Measurements from ENCODE around the gene CDC16.
"Not testable (repeated sequence)": the region's sequence is repeated elsewhere in the genome, so short reads cannot be mapped to it uniquely, and the experiment has no call there.

The CDC16 gene, protein sequence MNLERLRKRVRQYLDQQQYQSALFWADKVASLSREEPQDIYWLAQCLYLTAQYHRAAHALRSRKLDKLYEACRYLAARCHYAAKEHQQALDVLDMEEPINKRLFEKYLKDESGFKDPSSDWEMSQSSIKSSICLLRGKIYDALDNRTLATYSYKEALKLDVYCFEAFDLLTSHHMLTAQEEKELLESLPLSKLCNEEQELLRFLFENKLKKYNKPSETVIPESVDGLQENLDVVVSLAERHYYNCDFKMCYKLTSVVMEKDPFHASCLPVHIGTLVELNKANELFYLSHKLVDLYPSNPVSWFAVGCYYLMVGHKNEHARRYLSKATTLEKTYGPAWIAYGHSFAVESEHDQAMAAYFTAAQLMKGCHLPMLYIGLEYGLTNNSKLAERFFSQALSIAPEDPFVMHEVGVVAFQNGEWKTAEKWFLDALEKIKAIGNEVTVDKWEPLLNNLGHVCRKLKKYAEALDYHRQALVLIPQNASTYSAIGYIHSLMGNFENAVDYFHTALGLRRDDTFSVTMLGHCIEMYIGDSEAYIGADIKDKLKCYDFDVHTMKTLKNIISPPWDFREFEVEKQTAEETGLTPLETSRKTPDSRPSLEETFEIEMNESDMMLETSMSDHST

DNA sequence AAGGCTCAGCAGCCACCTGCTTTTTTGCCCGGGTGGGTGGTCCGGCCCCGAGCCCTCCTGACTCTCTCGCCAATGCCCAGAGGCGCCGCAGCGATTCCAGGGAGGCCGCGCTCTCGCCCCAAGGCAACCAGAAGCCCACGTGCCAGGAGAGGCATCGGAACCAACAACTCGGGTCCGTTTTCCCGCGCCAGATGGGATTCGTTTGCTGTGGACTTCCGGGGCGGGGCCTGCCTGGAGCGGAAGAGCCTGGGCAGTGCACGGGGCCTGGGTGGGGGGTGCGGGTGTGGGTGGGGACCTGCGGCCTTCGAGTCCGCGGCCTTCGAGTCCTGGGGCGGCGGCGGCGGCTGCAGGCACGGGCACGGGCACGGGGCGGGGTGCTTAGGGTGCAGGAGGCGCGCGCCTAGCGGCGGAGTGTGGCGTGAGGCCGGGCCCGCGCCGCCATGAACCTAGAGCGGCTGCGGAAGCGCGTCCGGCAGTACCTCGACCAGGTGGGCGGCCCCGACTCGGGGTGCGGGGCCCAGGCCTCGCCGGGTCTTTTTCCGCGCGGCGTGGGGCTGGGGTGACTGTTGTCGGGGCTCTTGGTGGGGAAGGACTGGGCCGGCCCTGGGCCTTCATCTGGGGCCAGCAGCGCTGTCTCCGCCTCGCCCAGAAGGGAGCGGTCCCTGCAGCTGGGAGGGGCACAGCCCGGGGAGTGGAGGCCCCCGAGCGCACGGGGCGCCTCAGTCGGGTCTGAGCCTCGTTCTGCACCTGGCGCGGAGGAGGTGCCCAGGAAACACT is at the start of gene CDC16:
TSS of gene CDC16 (plus strand) at position 253 of the 777 bp plus-strand sequence. CDS start at position 441, 188 bp downstream.
- DNase-seq: peak; percentile 81 to 82

DNA sequence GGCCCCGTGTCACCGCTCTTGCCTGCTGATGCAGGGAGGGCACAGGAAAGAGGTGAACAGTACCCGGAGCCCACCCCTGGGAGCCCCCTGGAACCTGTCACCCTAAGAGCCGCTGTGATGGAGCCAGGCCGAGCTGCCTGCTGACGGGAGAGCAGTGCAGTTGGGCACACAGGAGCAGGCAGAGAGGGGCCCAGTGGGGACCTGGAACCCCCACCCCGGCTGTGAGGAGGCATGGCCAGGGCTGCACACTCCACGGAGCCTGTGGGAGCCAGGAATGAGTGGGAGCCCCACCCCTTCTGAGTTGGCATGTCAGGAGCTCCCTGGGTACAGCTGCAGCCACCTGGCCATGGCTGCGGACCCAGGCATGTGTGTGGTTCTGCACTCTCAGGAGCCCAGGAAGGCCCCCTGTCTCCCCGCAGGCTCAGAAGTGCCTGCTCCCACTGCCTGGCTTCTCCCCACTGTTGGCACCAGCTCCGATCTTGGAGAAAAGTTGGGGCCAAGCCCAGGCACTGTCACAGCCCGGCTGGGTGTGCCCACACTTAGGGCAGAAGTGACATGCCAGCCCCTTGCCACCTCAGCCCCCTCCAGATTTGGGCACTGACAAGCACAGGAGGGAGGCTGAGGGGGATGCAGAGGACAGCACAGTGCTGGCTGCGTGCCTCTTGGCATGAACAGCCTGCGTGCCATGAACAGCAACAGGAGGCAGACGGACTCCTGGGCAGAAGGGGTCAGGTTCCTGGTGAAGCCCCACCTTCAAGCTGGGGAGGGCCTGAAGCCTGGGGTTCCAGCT is 49.3 kb upstream of the CDC16 start:
- no peak for DNase-seq

DNA sequence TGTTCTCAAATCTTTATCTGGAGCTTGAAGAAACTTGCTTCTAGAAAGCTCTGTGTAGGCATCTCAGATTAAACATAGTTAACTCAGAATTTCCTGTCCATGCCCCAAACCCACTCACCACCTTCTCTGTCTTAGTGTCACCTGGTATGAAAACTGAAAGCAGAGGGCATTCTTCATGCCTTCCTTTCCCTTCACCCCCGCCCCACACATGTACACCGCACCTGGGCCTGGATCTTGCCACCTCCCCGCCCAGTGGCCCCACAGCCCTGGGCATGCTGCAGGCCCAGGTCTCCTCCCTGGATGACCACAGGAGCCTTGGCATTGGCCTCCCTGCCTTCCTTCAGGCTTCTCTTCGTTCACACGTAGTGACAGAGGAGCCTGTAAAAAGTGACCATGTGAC is 39.8 kb upstream of the CDC16 start:
- DNase-seq: peak in 1 of 2 donors; percentile 21

DNA sequence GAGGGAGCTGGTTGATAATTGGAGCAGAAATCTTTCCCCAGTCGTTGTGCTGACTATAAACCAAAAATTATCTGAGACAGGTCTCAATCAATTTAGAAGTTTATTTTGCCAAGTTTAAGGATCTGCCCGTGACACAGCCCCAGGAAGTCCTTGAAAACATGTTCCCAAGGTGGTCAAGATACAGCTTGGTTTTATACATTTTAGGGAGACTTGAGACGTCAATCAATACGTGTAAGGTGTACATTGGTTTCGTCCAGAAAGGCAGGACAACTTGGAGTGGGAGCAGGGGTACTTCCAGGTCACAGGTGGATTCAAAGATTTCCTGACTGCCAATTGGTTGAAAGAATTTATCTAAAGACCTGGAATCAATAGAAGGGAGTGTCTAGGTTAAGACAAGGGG is 38.1 kb upstream of the CDC16 start:
- no peak for DNase-seq

DNA sequence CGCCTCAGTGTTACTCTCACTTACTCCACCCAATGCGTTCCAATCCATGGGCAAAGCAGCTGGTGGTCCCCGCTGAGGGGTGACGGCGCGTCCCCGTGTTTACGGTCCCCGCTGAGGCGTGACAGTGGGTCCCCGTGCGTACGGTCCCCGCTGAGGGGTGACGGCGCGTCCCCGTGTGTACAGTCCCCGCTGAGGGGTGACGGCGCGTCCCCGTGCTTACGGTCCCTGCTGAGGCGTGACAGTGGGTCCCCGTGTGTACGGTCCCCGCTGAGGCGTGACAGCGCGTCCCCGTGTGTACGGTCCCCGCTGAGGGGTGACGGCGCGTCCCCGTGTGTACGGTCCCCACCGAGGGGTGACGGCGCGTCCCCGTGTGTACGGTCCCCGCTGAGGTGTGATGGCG is 36.1 kb upstream of the CDC16 start:
- DNase-seq: no peak

DNA sequence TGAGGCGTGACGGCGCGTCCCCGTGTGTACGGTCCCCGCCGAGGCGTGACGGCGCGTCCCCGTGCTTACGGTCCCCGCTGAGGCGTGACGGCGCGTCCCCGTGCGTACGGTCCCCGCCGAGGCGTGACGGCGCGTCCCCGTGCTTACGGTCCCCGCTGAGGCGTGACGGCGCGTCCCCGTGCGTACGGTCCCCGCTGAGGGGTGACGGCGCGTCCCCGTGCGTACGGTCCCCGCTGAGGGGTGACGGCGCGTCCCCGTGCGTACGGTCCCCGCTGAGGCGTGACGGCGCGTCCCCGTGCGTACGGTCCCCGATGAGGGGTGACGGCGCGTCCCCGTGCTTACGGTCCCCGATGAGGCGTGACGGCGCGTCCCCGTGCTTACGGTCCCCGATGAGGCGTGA is 35.2 kb upstream of the CDC16 start:
- not testable (repeated sequence) for DNase-seq

DNA sequence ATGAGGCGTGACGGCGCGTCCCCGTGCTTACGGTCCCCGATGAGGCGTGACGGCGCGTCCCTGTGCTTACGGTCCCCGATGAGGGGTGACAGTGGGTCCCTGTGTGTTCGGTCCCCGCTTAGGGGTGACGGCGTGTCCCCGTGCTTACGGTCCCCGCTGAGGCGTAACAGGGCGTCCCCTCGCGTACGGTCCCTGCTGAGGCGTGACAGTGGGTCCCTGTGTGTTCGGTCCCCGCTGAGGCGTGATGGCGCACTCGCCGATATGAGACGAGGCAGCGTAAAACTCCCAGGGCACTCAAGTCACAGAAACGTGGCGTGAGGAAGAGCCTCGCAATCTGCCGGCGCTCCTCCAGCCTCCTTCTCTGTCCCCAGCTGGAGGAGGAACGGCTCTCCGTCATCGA is 34.7 kb upstream of the CDC16 start:
- no peak for DNase-seq

DNA sequence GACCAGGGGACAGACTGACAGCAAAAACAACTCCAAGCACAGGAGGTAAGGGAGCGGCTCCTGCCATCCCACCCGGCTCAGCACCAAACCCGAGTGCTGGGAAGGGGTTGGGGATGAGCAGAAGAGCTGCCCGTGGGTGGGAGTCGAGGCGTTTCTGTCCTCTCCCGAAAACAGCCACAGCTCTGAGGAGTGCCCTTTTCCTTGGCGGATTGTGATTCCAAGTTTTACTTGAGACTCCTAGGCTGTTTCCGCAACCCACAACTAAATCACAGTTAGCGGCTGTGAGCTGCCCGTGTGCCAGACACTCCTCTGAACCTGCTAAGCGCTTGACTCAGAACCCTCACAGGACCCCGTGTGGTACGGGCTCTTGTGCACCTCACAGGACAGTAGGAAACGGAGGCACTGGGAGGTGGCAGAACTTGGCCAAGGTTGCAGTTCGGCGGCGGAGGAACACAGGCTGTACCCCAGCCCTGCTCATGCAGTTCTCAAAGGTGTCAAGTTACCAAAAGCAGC is 34.2 kb upstream of the CDC16 start:
- DNase-seq: no peak

DNA sequence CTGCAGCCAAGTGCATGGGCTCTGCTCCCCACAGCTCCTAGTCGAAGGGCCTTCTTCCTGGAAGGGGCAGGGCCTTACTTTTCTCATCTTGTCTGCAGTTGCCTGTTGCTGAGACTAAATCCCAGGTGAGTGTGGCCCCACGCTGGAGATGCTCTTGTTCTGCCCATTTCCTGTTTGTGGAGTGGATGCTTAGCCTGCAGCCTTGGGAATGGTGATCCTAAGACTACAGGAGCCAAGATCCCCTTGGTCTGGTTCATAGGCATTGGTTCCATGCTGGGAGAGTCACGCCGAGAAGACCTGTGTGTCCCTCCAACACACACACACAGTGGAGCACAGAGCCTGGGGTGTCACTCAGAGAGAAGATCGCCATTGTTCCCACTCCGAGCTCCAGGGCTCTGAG is 32.1 kb upstream of the CDC16 start:
- no peak for DNase-seq

DNA sequence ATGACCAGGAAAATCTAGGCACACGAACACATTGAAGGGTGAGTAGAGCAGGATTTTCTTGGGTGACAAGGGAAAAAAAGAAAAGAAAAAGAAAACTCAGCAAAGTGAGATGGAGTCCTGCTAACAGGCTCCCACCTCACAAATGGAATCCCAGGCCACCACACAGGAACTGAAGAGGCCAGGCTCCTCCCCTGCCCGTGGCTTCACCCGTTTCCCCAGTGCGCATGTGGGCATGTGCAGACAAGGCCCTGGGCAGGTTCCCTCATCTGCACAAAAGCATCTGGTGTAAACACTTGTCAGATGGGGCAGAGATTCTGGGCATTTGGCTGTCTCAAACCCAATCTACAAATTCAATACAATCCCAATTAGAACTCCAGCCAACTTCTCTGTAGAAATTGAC is 31.2 kb upstream of the CDC16 start:
- peak in 1 of 2 donors; percentile 45 for DNase-seq

DNA sequence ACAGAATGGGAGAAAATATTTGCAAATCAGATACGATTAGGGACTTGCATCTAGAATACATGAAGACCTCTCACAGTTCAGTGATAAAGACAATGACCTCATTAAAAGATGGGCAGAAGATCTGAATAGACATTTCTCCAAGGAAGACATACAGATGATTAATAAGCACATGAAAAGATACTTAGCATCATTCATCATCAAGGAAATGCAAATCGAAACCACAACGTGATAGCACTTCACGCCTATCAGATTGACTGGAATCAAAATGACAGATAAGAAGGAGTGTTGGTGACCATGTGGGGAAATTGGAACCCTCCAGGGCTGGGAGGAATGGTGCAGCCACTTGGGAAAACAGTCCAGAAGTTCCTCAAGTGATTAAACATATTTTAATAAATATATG is 29.8 kb upstream of the CDC16 start:
- peak in 1 of 2 donors; percentile 43 for DNase-seq

DNA sequence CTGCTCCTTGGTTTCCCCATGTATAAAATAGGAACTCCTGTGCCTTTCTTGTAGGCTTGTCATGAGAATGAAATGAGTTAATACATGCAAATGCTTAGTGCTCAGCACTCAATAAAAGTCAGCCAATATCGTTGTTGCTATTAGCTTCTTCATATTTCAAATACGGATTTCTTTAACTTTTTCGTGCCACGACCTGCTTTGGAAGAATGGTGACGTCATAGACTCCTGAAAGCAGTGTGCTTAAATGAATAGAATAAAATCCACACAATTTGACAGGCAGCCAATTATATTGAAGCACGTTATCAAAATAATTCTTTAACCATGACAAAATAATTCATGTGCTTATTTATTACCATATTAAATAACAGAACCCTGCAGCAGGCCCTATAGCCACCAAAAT is 26.6 kb upstream of the CDC16 start:
- no peak for DNase-seq

DNA sequence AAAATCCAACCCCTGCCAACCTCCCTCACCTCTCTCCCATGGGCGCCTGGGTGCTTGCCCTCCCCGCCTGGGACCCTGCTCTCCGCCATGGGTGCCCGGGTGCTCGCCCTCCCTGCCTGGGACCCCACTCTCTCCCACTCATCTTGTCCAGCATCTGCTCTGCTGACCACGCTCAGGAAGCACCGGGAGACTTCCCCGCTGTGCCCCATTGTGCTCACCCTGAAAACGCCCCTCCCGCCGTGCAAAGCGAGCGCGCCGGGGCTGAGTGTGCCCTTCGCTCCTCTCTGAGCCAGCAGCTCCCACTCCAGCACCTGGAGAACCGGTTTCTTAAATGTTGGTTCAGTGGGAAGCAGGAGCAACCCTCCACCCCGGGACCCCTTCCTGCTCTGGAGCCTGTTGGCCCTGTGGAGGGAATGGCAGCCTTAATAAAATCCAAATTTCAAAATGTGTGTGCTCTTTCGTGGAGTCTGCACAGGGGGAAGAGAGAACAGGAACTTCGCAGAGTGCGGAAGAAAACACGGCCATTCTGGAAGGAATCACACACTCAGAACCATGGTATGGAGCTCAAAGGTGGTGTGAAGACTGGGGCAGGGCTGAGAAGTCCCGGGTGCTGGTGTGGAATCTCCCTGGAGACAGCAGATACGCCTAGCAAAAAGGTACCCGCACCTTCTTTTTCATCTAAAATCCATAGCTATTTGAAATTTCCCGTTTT is 23.1 kb upstream of the CDC16 start:
- DNase-seq: no peak

DNA sequence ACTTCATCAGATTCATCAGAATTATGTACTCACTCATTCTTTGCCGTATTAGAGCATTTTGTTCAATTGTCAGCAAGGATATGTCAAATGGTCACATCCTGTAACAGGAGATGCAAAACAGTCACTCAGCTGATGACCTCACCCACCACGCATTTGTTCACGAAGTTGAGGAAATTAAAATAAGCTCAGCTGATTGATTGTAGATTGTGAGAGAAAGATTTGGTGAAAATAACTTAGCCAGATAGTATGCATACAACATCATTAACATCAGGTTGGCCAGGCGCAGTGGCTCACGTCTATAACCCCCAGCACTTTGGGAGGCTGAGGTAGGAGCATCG is 22.6 kb upstream of the CDC16 start:
- DNase-seq: no peak

DNA sequence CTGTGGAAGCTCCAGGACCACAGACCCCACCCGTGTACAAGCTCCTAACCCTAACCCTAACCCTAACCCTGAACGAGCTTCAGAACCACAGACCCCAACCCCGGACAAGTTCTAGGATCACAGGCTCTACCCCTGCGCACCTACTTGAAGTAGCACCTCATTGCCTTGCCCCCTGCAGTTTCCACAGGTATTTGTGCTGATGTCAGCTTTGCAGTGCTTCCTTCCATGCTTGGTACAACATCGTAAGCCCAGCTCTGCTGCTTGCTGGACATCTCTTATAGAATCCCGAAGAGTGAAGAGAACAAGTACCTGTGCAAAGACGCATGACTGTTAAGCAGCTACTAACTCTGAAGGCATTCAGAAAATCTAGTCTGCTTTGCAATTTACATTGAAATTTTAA is 20.7 kb upstream of the CDC16 start:
- DNase-seq: no peak

DNA sequence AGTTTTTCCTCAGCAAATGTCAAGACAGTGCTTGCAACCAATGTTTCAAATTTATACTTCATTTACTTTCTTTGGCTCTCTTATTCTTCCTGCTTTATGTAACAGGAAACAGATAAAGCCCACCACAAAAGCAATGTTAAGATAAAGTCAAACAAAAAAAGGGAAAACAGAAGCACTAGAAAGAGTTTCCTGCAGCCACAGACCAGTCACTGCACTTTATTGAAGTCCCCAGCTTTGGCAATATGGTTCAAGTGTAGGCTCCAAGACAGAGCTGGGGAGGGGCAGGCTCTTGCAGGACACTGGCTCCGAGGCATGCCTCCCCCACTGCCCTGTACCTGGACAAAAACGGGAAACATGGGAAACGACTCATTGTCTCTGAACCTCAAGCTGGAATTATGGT is 15.3 kb upstream of the CDC16 start:
- no peak for DNase-seq

DNA sequence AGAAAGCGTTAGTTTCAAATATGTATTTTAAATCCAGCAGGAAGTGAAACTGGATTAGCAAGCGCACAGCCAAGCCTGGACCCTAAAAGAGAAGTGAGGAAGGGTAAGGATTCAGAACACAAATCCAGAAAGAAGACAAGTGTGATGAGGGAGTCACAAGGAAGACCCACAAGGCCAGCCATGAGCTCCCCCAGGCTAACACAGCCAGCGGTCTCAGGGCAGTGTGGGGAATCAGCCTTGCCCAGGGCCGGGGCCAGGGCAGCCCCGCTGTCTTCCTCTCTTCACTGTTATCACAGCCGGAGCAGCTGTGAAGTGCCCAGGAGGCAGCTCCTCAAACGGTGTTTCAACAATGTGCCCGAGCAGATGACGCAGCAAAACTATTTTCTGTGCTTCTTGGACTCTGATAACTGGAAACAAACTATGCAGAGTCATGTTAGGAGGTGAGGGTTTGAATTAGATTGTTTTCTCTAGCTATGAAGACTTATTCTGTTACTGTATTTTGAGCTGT is 12.2 kb upstream of the CDC16 start:
- no peak for DNase-seq

DNA sequence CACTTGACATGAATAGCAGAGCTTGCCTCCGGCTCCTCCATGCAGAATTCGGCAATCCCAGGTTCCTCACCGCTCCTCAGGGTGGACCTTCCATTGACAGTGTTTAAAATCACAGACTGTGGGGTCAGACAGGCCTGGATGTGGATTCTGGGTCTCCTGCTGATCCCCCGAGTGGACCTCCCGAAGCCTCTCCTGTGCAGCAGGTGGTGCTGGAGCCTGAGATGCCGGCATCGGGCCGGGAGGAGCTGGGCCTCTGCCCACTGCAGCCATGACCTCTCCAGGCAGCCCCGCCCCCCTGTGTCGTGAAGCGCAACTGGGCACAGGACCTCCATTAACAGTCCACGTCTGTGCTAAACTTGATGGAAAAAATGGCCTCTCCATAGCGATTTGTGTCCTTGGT is 10.5 kb upstream of the CDC16 start:
- no peak for DNase-seq

DNA sequence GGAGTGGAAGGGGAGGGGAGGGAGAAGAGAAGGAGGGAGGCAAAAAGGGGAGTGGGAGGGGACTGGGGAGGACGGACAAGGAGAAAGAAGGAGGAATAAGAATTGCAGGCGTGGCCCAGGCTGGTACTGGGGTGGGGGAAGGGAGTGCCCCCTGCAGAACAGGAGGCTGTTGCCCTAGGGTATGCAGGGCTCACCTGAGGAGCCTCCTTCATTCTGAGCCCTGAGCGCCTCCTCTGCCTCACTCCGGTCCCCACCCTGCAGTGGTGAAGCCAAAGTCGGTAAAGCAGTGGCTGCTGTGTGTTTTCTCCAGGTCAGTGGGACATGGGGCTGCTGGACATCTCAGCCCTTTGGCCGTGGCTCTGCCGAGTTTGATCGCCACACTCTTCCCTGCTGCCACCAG is 9.1 kb upstream of the CDC16 start:
- no peak for DNase-seq

DNA sequence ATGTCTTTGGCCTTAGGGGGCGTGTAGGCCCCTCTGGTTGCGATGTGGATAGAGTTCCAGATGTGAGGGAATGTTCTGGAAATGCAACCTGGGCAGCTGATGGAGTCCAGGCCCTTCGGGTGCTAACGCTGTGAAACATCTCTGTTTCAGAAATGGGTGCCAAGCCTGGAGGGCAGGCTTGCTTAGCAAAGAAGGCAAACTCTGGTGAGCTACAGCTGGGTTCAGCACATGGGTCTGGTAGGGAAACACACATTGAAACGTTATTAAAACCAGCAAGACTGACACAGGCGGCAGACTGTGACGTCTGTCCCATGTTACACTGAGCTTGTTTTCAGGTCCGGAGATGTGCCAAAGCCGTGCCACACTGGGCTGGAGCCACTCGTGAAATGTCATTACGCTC is 8.6 kb upstream of the CDC16 start:
- DNase-seq: peak in 1 of 2 donors; percentile 17

DNA sequence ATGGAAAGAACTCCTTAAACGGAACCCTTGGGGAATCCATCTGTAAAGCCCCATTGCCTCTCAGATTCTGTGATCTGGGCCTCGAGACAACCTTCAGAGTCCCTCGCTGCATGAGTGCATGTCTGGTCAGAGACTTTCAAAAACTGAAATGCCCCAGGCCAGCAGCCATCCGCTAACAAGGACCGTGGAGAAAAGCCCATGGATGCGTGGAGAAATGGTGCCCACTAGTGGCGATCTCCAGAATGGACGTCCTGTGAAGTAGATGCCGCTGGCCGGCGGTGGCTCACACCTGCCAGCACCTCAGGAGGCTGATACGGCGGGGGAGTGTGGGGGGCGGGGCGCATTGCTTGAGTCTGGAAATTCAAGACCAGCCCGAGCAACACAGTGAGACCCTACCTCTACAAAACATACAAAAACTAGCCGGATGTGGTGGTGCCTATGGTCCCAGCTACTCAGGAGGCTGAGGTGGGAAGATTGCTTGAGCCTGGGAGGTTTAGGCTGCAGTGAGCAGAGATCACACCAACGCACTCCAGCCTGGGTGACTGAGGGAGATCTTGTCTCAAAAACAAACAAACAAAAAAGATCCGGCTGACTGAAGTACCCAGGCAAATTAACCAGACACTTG is 7.9 kb upstream of the CDC16 start:
- DNase-seq: peak; percentile 83 to 88

DNA sequence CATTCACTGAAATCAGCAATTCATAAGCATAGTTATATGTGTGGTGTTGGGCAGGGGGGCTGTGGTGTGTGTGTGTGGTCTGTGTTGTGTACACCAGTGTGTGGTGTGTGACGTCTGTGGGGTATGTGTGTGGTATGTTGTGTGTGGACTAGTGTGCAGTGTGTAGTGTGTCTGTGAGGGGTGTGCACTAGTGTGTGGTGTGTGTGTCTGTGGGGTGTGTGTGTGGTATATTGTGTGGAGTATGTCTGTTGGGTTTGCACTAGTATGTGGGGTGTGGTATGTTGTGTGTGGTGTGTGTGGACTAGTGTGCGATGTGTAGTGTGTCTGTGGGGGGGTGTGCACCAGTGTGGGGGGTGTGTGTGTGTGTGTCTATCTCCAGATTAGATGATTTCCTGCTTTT is 7.2 kb upstream of the CDC16 start:
- DNase-seq: no peak
